GM18526 (cell line): ENCODE data around the gene AUTS2.

ENCODE experiments used
- POLR2A ChIP-seq: IDR thresholded peaks from 3 replicates; pipeline ENCODE4 v1.6.1; 2011; ENCODE audit not compliant: insufficient read length; ENCODE audit errors: extremely low read depth

AUTS2 gene

GRCh38 chr7:69696686-69697685 is 98.7 kb downstream of the AUTS2 start:
- TF ChIP-seq POLR2A: no peak

- TF ChIP-seq POLR2A: no peak
Observed at GRCh38 chr7:69698109-69698825, 100.0 kb downstream of the AUTS2 start.

- TF ChIP-seq POLR2A: no peak
Observed at GRCh38 chr7:69699931-69700330, 101.7 kb downstream of the AUTS2 start.

GRCh38 chr7:69700331-69700730 is 102.1 kb downstream of the AUTS2 start:
- no peak for TF ChIP-seq POLR2A

- TF ChIP-seq POLR2A: no peak
Observed at GRCh38 chr7:69701288-69701687, 103.0 kb downstream of the AUTS2 start.

- no peak for TF ChIP-seq POLR2A
Observed at GRCh38 chr7:69702357-69702756, 104.1 kb downstream of the AUTS2 start.

GRCh38 chr7:69703099-69703498 is 104.8 kb downstream of the AUTS2 start:
- TF ChIP-seq POLR2A: no peak

- no peak for TF ChIP-seq POLR2A
Observed at GRCh38 chr7:69706070-69706469, 107.8 kb downstream of the AUTS2 start.

- TF ChIP-seq POLR2A: no peak
Observed at GRCh38 chr7:69708857-69709256, 110.6 kb downstream of the AUTS2 start.

- no peak for TF ChIP-seq POLR2A
Observed at GRCh38 chr7:69710768-69711438, 112.6 kb downstream of the AUTS2 start.

GRCh38 chr7:69714886-69715576 is 116.8 kb downstream of the AUTS2 start:
- TF ChIP-seq POLR2A: no peak

- TF ChIP-seq POLR2A: no peak
Observed at GRCh38 chr7:69717221-69717620, 118.9 kb downstream of the AUTS2 start.

- no peak for TF ChIP-seq POLR2A
Observed at GRCh38 chr7:69719717-69720116, 121.4 kb downstream of the AUTS2 start.

- no peak for TF ChIP-seq POLR2A
Observed at GRCh38 chr7:69722843-69723242, 124.6 kb downstream of the AUTS2 start.

- TF ChIP-seq POLR2A: no peak
Observed at GRCh38 chr7:69723663-69724062, 125.4 kb downstream of the AUTS2 start.
